Type B pancreatic cell (in vitro differentiated cells): ENCODE results near the gene SV2C. TPM values are rescaled to one million over a fixed set of nuclear protein-coding genes. Genes with fewer than 3 reads are reported as not detected.

Source experiments
- DNase-seq: peaks from one replicate; pipeline ENCODE4 v3.0.0; 2021; ENCODE audit warnings: mixed read lengths; ENCODE audit not compliant: unreplicated experiment; ENCODE audit errors: extremely low spot score
- H3K27ac Mint-ChIP-seq: 2 replicates; pipeline ENCODE4 v1.8.0; 2021; ENCODE audit warnings: mild to moderate bottlenecking, mixed read lengths
- H3K27me3 Mint-ChIP-seq: 2 replicates; pipeline ENCODE4 v1.8.0; 2021; ENCODE audit warnings: mixed read lengths
- H3K36me3 Mint-ChIP-seq: 2 replicates; pipeline ENCODE4 v1.8.0; 2021; ENCODE audit warnings: mixed read lengths
- H3K4me1 Mint-ChIP-seq: one replicate; pipeline ENCODE4 v1.8.0; 2021; ENCODE audit warnings: mixed read lengths; ENCODE audit not compliant: unreplicated experiment
- H3K4me3 Mint-ChIP-seq: 2 replicates; pipeline ENCODE4 v1.8.0; 2021; ENCODE audit warnings: mild to moderate bottlenecking, mixed read lengths
- H3K9me3 Mint-ChIP-seq: 2 replicates; pipeline ENCODE4 v1.8.0; 2021; ENCODE audit warnings: mixed read lengths
- CTCF ChIP-seq: fragments of 200-600 bp; sonication (generic); conservative IDR thresholded peaks from 2 replicates; pipeline ENCODE4 v1.5.0; 2021; ENCODE audit warnings: antibody characterized with exemption, mild to moderate bottlenecking
- total RNA-seq: library from RNA; stranded (reverse); gene quantifications from 2 replicates; pipeline ENCODE4 v1.2.1, GENCODE V29; 2021; ENCODE audit warnings: low replicate concordance

SV2C gene
- total RNA-seq, 1 donor from 2014 or later: 6.9 TPM

- TF ChIP-seq CTCF: peak; percentile 73
- Mint-ChIP-seq H3K9me3 (no peaks in the 10 kb centered on the region), H3K27me3 (peaks cover 85% of the 10 kb centered on the region), H3K36me3 (no peaks in the 10 kb centered on the region), H3K4me3 (no peak overlapping the region), H3K4me1 (no peaks in the 10 kb centered on the region), H3K27ac (no peak overlapping the region)
- DNase-seq: no peak
These were observed 8.6 kb upstream of the SV2C start for GRCh38 chr5:76074487-76075065.

GRCh38 chr5:76081811-76082771, 1.1 kb upstream of the SV2C start:
- peak overlapping the region; percentile 9 for H3K27ac Mint-ChIP-seq
- no peak for DNase-seq

GRCh38 chr5:76083555-76084495, 642 bp downstream of the SV2C start:
- no peaks in the 10 kb centered on the region for H3K9me3 Mint-ChIP-seq

More at GRCh38 chr5:76081811-76082771, 1.1 kb upstream of the SV2C start:
- no peaks in the 10 kb centered on the region for H3K36me3 Mint-ChIP-seq
- peak overlapping the region; percentile 92 for H3K4me3 Mint-ChIP-seq
- H3K4me1 Mint-ChIP-seq: peaks cover 10% of the 10 kb centered on the region
- H3K27me3 Mint-ChIP-seq: peaks cover 96% of the 10 kb centered on the region
- H3K9me3 Mint-ChIP-seq: no peaks in the 10 kb centered on the region
- no peak for TF ChIP-seq CTCF

GRCh38 chr5:76084496-76085242, 1.5 kb downstream of the SV2C start:
- Mint-ChIP-seq H3K9me3 (no peaks in the 10 kb centered on the region), H3K27me3 (peaks cover 90% of the 10 kb centered on the region), H3K36me3 (no peaks in the 10 kb centered on the region), H3K27ac (no peak overlapping the region), H3K4me3 (peak overlapping the region; percentile 92), H3K4me1 (peaks cover 10% of the 10 kb centered on the region)
- no peak for TF ChIP-seq CTCF
- DNase-seq: no peak

More at GRCh38 chr5:76083555-76084495, 642 bp downstream of the SV2C start:
- H3K27ac Mint-ChIP-seq: peak overlapping the region; percentile 39
- DNase-seq: no peak
- H3K27me3 Mint-ChIP-seq: peaks cover 92% of the 10 kb centered on the region
- no peaks in the 10 kb centered on the region for H3K36me3 Mint-ChIP-seq
- TF ChIP-seq CTCF: no peak
- H3K4me3 Mint-ChIP-seq: peak overlapping the region; percentile 92
- H3K4me1 Mint-ChIP-seq: peaks cover 10% of the 10 kb centered on the region

- no peak for TF ChIP-seq CTCF
- no peak for DNase-seq
- Mint-ChIP-seq H3K27me3 (peaks cover 90% of the 10 kb centered on the region), H3K4me1 (peaks cover 10% of the 10 kb centered on the region), H3K27ac (no peak overlapping the region), H3K4me3 (peak overlapping the region; percentile 82), H3K36me3 (no peaks in the 10 kb centered on the region), H3K9me3 (no peaks in the 10 kb centered on the region)
These were observed 2.0 kb downstream of the SV2C start for GRCh38 chr5:76085243-76085579.
